ENCODE measurements around the gene SH3BP1. TPM values are rescaled to one million over a fixed set of nuclear protein-coding genes. Genes with fewer than 3 reads are reported as not detected.
A peak's percentile ranks its signal among the peaks of the same experiment; 100 is the strongest.

SH3BP1 gene
- total and polyA plus RNA-seq, 9 of the 15 experiments (the other 6 are each of a cell fraction or from before 2014, with no cell fraction given), result 0.10 to 36.2 (median 10.4) TPM

- no peak for TF ChIP-seq ZSCAN29 (IDR thresholded peaks at IDR 0.05)
- TF ChIP-seq SUPT5H (IDR thresholded peaks at IDR 0.05), result peak; percentile 65; the same call in 1 of the 2 replicates
- TF ChIP-seq SP2 (IDR thresholded peaks at IDR 0.05; ENCODE audit: extremely low read depth, low read depth, low read length, poor library complexity, severe bottlenecking), result no peak
- no peak for TF ChIP-seq MAFF (IDR thresholded peaks at IDR 0.05; ENCODE audit: low read length)
- TF ChIP-seq RNF219 (CRISPR knock-in tag; IDR thresholded peaks at IDR 0.05), result no peak
- no peak for TF ChIP-seq ZC3H11A (IDR thresholded peaks at IDR 0.05; ENCODE audit: low read depth, low read length)
- no peak for TF ChIP-seq PHF8 (IDR thresholded peaks at IDR 0.05; ENCODE audit: borderline replicate concordance, low read length)
- TF ChIP-seq CBFA2T3 (IDR thresholded peaks at IDR 0.05), result peak; percentile 43
- no peak for TF ChIP-seq MTA3 (IDR thresholded peaks at IDR 0.05; ENCODE audit: borderline replicate concordance)
- 0 out of 2 replicates have a peak, but pooled peaks have one; percentile 8 for TF ChIP-seq TAL1 (IDR thresholded peaks at IDR 0.05)
- TF ChIP-seq CLOCK (CRISPR knock-in tag; IDR thresholded peaks at IDR 0.05; ENCODE audit: borderline replicate concordance), result no peak
- no peak for TF ChIP-seq ZNF253 (CRISPR knock-in tag; conservative IDR thresholded peaks at IDR 0.05)
- TF ChIP-seq MAZ (CRISPR knock-in tag; conservative IDR thresholded peaks at IDR 0.05 in 1 of 2, IDR thresholded peaks at IDR 0.05 in 1 of 2), result no peak
- TF ChIP-seq XRCC3 (IDR thresholded peaks at IDR 0.05), result no peak
- TF ChIP-seq PML (IDR thresholded peaks at IDR 0.05; ENCODE audit: low read length), result peak; percentile 84
- no peak for TF ChIP-seq MEF2D (tag; conservative IDR thresholded peaks at IDR 0.05; ENCODE audit: low read depth)
- TF ChIP-seq SRF (CRISPR knock-in tag; IDR thresholded peaks at IDR 0.05), result no peak
- TF ChIP-seq ATF3 (IDR thresholded peaks at IDR 0.05), result no peak
- 0 out of 2 replicates have a peak, but pooled peaks have one; percentile 38 for TF ChIP-seq ATF3 (CRISPR knock-in tag; conservative IDR thresholded peaks at IDR 0.05)
- peak; percentile 35; the same call in 1 of the 2 replicates for TF ChIP-seq TCF3 (CRISPR knock-in tag; IDR thresholded peaks at IDR 0.05)
- peak; percentile 63 for TF ChIP-seq GTF2B (IDR thresholded peaks at IDR 0.05; ENCODE audit: extremely low read depth, insufficient read length)
- TF ChIP-seq ZNF512 (tag; IDR thresholded peaks at IDR 0.05), result no peak
These were observed 18.2 kb downstream of the SH3BP1 start (continued) for GRCh38 chr22:37657590-37658132.
